Measurements from ENCODE around the gene DST.

GRCh38 chr6:56433119-56433518, 209.6 kb downstream of the DST start:
- no peak for TF ChIP-seq POLR2A (IDR thresholded peaks at IDR 0.05)
- TF ChIP-seq, protein P1, sequence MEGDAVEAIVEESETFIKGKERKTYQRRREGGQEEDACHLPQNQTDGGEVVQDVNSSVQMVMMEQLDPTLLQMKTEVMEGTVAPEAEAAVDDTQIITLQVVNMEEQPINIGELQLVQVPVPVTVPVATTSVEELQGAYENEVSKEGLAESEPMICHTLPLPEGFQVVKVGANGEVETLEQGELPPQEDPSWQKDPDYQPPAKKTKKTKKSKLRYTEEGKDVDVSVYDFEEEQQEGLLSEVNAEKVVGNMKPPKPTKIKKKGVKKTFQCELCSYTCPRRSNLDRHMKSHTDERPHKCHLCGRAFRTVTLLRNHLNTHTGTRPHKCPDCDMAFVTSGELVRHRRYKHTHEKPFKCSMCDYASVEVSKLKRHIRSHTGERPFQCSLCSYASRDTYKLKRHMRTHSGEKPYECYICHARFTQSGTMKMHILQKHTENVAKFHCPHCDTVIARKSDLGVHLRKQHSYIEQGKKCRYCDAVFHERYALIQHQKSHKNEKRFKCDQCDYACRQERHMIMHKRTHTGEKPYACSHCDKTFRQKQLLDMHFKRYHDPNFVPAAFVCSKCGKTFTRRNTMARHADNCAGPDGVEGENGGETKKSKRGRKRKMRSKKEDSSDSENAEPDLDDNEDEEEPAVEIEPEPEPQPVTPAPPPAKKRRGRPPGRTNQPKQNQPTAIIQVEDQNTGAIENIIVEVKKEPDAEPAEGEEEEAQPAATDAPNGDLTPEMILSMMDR (IDR thresholded peaks at IDR 0.05): no peak
